Amniotic stem cell (primary cell): ENCODE results near the gene TEX38.
"Not testable (repeated sequence)": the region's sequence is repeated elsewhere in the genome, so short reads cannot be mapped to it uniquely, and the experiment has no call there.

ENCODE experiments used
- DNase-seq: peaks from one replicate; lab custom pipeline; 2025; lab: John Stamatoyannopoulos, UW

The TEX38 gene

GRCh38 chr1:46655848-46656247, 15.8 kb upstream of the TEX38 start:
- no peak for DNase-seq

- DNase-seq = no peak
Observed at GRCh38 chr1:46656643-46657042, 15.0 kb upstream of the TEX38 start.

GRCh38 chr1:46657775-46658174, 13.9 kb upstream of the TEX38 start:
- no peak for DNase-seq

GRCh38 chr1:46659307-46659870, 12.3 kb upstream of the TEX38 start:
- no peak for DNase-seq

GRCh38 chr1:46660116-46660515, 11.5 kb upstream of the TEX38 start:
- DNase-seq = not testable (repeated sequence)

- not testable (repeated sequence) for DNase-seq
Observed at GRCh38 chr1:46662919-46663318, 8.7 kb upstream of the TEX38 start.

- DNase-seq = no peak
Observed at GRCh38 chr1:46665983-46666382, 5.7 kb upstream of the TEX38 start.

- no peak for DNase-seq
Observed at GRCh38 chr1:46667782-46668760, 3.6 kb upstream of the TEX38 start, which contains the start of gene ATPAF1. TSS of gene ATPAF1 (minus strand) at chr1:46668364. CDS start at chr1:46668322, 42 bp downstream.

GRCh38 chr1:46670134-46670533, 1.5 kb upstream of the TEX38 start:
- no peak for DNase-seq

GRCh38 chr1:46672696-46673095, 1.0 kb downstream of the TEX38 start:
- no peak for DNase-seq

- DNase-seq = no peak
Observed at GRCh38 chr1:46673749-46674182, 2.1 kb downstream of the TEX38 start.

- DNase-seq = no peak
Observed at GRCh38 chr1:46675549-46676314, 4.1 kb downstream of the TEX38 start.

GRCh38 chr1:46676531-46676930, 4.9 kb downstream of the TEX38 start:
- DNase-seq = no peak

GRCh38 chr1:46677339-46677738, 5.7 kb downstream of the TEX38 start:
- no peak for DNase-seq

- no peak for DNase-seq
Observed at GRCh38 chr1:46679789-46680573, 8.3 kb downstream of the TEX38 start.

GRCh38 chr1:46681333-46682034, 9.8 kb downstream of the TEX38 start:
- no peak for DNase-seq

GRCh38 chr1:46682064-46682463, 10.4 kb downstream of the TEX38 start:
- DNase-seq = no peak

- DNase-seq = no peak
Observed at GRCh38 chr1:46684670-46685069, 13.0 kb downstream of the TEX38 start.

GRCh38 chr1:46686255-46686654, 14.6 kb downstream of the TEX38 start:
- no peak for DNase-seq

- DNase-seq = no peak
Observed at GRCh38 chr1:46687093-46687659, 15.5 kb downstream of the TEX38 start.
